Measurements from ENCODE around the gene STAT4. TPM values are rescaled to one million over a fixed set of nuclear protein-coding genes. Genes with fewer than 3 reads are reported as not detected.

Gene STAT4
- total and polyA plus RNA-seq, 2 donors from 2014 or later, result 1.2 to 8.5 TPM

GRCh38 chr2:191008286-191008685, 142.5 kb downstream of the STAT4 start:
- H3K4me3 ChIP-seq (ENCODE audit: low read length in 3 of 3), result no peak overlapping the region
- intact Hi-C loops (cut with DNase I), result no loop called here
- no peaks in the 10 kb centered on the region for H3K27me3 ChIP-seq (ENCODE audit: control insufficient read depth, insufficient read depth, low read length)
- TF ChIP-seq CTCF (IDR thresholded peaks at IDR 0.05; ENCODE audit: borderline replicate concordance, extremely low read depth, insufficient read depth), result no peak
- FAIRE-seq, result no peak
- peaks cover 24 to 52% (median 32%) of the 10 kb centered on the region in 3 donors for H3K36me3 ChIP-seq (ENCODE audit: control insufficient read depth in 2 of 3, insufficient read depth in 3 of 3, low read length in 3 of 3)
- no peaks in the 10 kb centered on the region for H3K9me3 ChIP-seq (ENCODE audit: control insufficient read depth in 2 of 3, insufficient read depth in 1 of 3, low read length in 3 of 3)
- no peak overlapping the region for H3K27ac ChIP-seq (ENCODE audit: low read depth in 2 of 2, low read length in 2 of 2)
- no peak for DNase-seq
- no peak overlapping the region for H3K9ac ChIP-seq (ENCODE audit: low read length in 3 of 3)
- H3K4me1 ChIP-seq (ENCODE audit: control insufficient read depth in 2 of 3, insufficient read depth in 2 of 3, low read depth in 1 of 3, low read length in 3 of 3), result peaks cover 0 to 10% (median 0%) of the 10 kb centered on the region in 3 donors

- Histone ChIP-seq H3K4me3 (ENCODE audit: low read length in 3 of 3) (no peak overlapping the region), H3K27ac (ENCODE audit: low read depth in 2 of 2, low read length in 2 of 2) (no peak overlapping the region), H3K9ac (ENCODE audit: low read length in 3 of 3) (no peak overlapping the region), H3K9me3 (ENCODE audit: control insufficient read depth in 2 of 3, insufficient read depth in 1 of 3, low read length in 3 of 3) (no peaks in the 10 kb centered on the region), H3K27me3 (ENCODE audit: control insufficient read depth, insufficient read depth, low read length) (no peaks in the 10 kb centered on the region), H3K36me3 (ENCODE audit: control insufficient read depth in 2 of 3, insufficient read depth in 3 of 3, low read length in 3 of 3) (peaks cover 24 to 63% (median 38%) of the 10 kb centered on the region in 3 donors), H3K4me1 (ENCODE audit: control insufficient read depth in 2 of 3, insufficient read depth in 2 of 3, low read depth in 1 of 3, low read length in 3 of 3) (peaks cover 0 to 7% (median 0%) of the 10 kb centered on the region in 3 donors)
- DNase-seq (no peak), FAIRE-seq (no peak)
- no peak for TF ChIP-seq CTCF (IDR thresholded peaks at IDR 0.05; ENCODE audit: borderline replicate concordance, extremely low read depth, insufficient read depth)
- intact Hi-C loops (cut with DNase I), result no loop called here
These were observed 143.6 kb downstream of the STAT4 start for GRCh38 chr2:191006997-191007783.

GRCh38 chr2:191006297-191006696, 144.5 kb downstream of the STAT4 start:
- Histone ChIP-seq H3K4me1 (ENCODE audit: control insufficient read depth in 2 of 3, insufficient read depth in 2 of 3, low read depth in 1 of 3, low read length in 3 of 3) (peaks cover 0 to 5% (median 0%) of the 10 kb centered on the region in 3 donors), H3K36me3 (ENCODE audit: control insufficient read depth in 2 of 3, insufficient read depth in 3 of 3, low read length in 3 of 3) (peaks cover 24 to 64% (median 38%) of the 10 kb centered on the region in 3 donors)
- intact Hi-C loops (cut with DNase I), result no loop called here

More at GRCh38 chr2:191006297-191006696, 144.5 kb downstream of the STAT4 start:
- no peak overlapping the region for H3K4me3 ChIP-seq (ENCODE audit: low read length in 3 of 3)
- no peak overlapping the region for H3K27ac ChIP-seq (ENCODE audit: low read depth in 2 of 2, low read length in 2 of 2)
- no peaks in the 10 kb centered on the region for H3K27me3 ChIP-seq (ENCODE audit: control insufficient read depth, insufficient read depth, low read length)
- H3K9ac ChIP-seq (ENCODE audit: low read length in 3 of 3), result no peak overlapping the region
- FAIRE-seq (no peak), DNase-seq (no peak)
- H3K9me3 ChIP-seq (ENCODE audit: control insufficient read depth in 2 of 3, insufficient read depth in 1 of 3, low read length in 3 of 3), result no peaks in the 10 kb centered on the region
- no peak for TF ChIP-seq CTCF (IDR thresholded peaks at IDR 0.05; ENCODE audit: borderline replicate concordance, extremely low read depth, insufficient read depth)

Data from kidney (tissue), 14 donors.